HS-5 (cell line): ENCODE data around the gene STXBP2.

ENCODE experiments used
- DNase-seq: peaks from one replicate; pipeline ENCODE4 v3.0.0-alpha.2; 2012; ENCODE audit warnings: low read depth

The STXBP2 gene

DNA sequence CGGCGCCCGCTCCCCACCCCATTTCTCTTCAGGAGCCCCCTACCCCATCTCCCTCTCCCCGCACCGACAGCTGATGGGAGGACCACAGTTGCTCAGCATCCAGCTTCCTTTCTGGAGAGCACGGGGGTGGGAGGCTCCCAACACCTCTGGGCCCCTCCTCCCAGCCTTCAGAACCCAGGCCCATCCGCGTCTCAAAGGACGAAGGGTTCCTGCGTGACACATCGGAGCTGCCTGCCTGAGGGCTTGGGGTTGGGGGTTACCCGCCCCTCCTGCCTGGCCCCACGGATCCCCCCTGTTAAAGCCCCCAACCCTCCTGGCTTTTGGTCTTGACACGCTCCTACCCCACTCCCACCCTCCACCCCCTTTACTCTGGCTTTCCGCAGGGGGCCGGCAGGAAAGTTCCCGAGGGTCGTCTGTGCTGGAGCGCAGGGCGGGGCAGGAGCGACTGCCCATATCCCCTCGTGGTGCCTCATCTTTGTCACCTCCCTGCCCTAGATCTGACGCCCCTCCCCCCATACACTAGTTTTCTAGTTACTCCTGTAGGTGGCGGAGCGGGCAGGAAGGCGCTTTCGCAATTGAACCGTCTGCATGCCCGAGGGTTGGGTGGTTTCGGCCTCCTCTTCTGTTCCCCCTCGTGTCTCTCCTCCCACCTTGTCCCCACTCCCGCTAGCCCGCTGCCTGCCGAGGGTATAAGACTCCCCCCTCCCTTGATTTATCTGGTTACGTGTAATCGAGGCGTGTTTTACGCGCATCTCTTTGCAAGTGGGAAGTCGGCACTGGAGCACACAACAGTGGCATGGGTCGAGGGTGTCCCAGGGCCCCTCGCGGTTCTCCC lies 44.6 kb downstream of the STXBP2 start:
- no peak for DNase-seq

DNA sequence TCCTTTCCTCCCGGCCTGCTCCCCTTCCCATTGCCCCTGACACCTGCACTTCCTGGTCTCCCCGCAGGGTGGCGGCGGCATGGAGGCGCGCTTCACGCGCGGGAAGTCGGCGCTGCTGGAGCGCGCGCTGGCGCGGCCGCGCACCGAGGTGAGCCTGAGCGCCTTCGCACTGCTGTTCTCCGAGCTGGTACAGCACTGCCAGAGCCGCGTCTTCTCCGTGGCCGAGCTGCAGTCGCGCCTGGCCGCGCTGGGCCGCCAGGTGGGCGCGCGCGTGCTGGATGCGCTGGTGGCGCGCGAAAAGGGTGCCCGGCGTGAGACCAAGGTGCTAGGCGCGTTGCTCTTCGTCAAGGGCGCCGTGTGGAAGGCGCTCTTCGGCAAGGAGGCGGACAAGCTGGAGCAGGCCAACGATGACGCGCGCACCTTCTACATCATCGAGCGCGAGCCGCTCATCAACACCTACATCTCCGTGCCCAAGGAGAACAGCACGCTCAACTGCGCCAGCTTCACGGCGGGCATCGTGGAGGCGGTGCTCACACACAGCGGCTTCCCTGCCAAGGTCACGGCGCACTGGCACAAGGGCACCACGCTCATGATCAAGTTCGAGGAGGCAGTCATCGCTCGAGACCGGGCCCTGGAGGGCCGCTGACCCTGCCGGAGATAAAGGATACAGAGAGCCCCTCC lies 45.4 kb downstream of the STXBP2 start:
- no peak for DNase-seq

DNA sequence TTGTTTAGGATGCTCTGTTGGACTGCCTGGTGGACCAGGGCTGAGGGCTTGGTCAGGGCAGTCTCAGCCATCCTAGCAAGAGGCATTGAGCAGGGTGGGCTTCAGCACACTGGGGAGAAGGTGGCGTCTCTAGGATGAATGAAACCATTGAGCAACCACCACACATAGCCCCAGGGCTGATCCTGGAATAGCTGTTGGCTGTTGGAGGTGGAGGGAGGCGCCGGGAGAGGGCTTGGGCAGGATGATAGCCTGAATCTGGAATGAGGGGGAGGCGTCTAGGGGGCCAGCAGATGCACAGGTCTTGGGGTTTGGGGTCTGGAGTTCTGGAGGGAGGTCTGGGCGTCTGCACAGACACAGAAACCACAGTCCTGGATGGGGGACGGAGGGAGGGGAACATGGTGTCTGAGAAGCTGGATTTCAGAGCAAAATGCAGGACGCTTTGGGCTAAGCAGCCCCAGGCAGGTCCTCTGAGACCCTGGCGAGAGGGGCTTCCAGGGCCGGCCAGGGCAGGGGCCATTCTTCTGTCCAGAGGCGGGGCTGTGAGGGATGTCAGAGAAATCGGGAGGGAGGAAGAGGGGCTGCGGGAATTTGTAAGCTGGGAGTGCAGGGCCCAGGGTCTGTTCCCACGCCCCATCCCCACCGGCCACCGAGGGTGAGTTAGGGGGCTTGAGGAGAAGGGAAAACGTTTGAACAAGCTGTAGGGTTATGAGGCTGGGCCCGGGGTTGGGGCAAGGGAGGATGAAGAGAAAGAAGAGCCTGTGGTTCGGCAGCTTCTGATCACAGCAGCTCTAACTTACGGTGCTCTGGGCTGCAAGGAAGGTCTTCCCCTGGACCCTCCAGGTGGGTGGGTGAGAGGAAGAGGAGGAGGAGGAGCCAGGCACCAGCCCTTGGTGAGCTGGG lies 48.9 kb downstream of the STXBP2 start:
- DNase-seq: no peak

GRCh38 chr19:7687177-7687576 lies 50.3 kb downstream of the STXBP2 start:
- no peak for DNase-seq

DNA sequence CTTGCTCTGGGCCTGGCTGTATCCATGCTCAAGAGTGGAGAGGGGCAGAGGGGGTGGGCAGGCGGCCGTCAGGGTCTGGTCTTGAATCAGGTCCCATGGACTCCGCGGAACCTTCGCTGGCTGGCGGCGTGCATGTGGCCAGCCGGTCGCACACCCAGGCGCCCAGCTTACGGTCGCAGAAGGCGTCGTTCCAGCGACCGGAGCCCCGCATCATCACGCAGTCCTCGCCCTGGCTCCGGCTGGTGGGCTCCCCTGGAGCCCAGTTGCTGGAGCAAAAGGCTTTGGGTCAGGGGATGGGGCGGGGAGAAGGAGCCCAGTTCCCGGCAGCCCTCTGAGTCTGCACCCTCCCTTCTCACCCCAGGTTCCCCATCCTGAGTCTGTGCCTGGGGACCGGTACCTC lies 52.3 kb downstream of the STXBP2 start:
- no peak for DNase-seq

- DNase-seq: no peak
These were observed 53.9 kb downstream of the STXBP2 start for GRCh38 chr19:7690779-7691258.

GRCh38 chr19:7691497-7691896 lies 54.6 kb downstream of the STXBP2 start:
- DNase-seq: no peak

DNA sequence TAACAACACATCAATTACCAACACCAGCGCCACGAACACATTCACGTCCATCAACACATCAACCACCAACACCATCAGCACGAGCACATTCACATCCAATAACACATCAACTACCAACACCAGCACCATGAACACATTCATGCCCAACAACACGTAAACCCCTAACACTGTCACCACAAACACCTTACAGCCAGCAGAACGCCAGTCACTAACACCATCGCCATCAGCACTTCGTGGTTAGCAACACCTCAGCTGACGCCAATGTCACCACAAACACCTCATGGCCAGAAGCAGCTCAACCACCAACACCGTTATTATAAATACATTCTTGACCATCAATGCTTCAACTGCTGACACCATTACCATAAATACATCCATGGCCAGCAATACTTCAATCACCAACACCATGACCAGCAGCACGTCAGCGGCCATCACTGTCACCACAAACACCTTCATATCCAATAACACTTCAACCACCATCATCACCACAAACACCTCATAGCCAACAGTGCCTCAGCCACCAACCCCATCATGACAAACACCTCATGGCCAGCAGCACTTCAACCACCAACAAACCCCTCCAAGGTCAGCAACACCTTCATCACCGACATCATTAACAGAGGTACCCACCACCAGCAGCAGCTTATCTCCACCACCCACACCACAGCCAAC lies 55.6 kb downstream of the STXBP2 start:
- no peak for DNase-seq

DNA sequence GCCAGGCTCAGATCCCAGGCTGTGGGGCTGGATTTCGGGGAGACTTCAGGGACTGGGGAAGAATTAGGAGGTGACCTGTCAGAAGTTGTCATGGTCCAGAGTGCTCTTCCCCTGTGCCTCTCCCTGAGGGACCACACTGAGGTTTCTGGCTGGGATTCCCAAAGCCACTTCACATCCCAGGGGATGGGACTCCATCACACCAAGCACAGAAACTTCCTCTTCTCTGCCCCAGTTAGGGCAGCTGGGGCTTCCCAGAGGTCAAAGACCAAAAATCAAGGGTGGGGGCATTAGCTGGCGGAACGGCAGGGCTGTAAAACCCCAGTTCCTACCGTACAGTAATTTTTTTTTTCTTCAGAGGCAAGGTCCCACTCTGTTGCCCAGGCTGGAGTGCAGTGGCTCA lies 57.6 kb downstream of the STXBP2 start:
- DNase-seq: no peak
